ENCODE results near the gene COL18A1.

COL18A1 gene

GRCh38 chr21:45445369-45445768 lies 40.4 kb downstream of the COL18A1 start:
- Histone ChIP-seq H3K4me1 (ENCODE audit: insufficient read depth, low read length) (no peaks in the 10 kb centered on the region), H3K9ac (ENCODE audit: low read depth, low read length) (no peak overlapping the region), H3K36me3 (ENCODE audit: insufficient read depth, low read length) (no peaks in the 10 kb centered on the region; the same call in 1 of the 2 replicates), H3K9me3 (ENCODE audit: control insufficient read depth, insufficient read depth, low read length) (0 out of 2 replicates have a peak, but pooled peaks cover 4% of the 10 kb centered on the region)

GRCh38 chr21:45447821-45448220 lies 42.9 kb downstream of the COL18A1 start:
- no peak overlapping the region for H3K9ac ChIP-seq (ENCODE audit: low read depth, low read length)
- 0 out of 2 replicates have a peak, but pooled peaks cover 4% of the 10 kb centered on the region for H3K9me3 ChIP-seq (ENCODE audit: control insufficient read depth, insufficient read depth, low read length)
- no peaks in the 10 kb centered on the region for H3K4me1 ChIP-seq (ENCODE audit: insufficient read depth, low read length)
- H3K36me3 ChIP-seq (ENCODE audit: insufficient read depth, low read length) = no peaks in the 10 kb centered on the region

GRCh38 chr21:45448283-45448809 lies 43.4 kb downstream of the COL18A1 start:
- no peak overlapping the region for H3K9ac ChIP-seq (ENCODE audit: low read depth, low read length)

GRCh38 chr21:45448810-45449657 lies 44.1 kb downstream of the COL18A1 start:
- Histone ChIP-seq H3K4me1 (ENCODE audit: insufficient read depth, low read length) (no peaks in the 10 kb centered on the region), H3K9ac (ENCODE audit: low read depth, low read length) (no peak overlapping the region), H3K36me3 (ENCODE audit: insufficient read depth, low read length) (no peaks in the 10 kb centered on the region; the same call in 1 of the 2 replicates), H3K9me3 (ENCODE audit: control insufficient read depth, insufficient read depth, low read length) (0 out of 2 replicates have a peak, but pooled peaks cover 4% of the 10 kb centered on the region)

More at GRCh38 chr21:45448283-45448809, 43.4 kb downstream of the COL18A1 start:
- Histone ChIP-seq H3K36me3 (ENCODE audit: insufficient read depth, low read length) (no peaks in the 10 kb centered on the region), H3K9me3 (ENCODE audit: control insufficient read depth, insufficient read depth, low read length) (0 out of 2 replicates have a peak, but pooled peaks cover 4% of the 10 kb centered on the region), H3K4me1 (ENCODE audit: insufficient read depth, low read length) (no peaks in the 10 kb centered on the region)

- Histone ChIP-seq H3K36me3 (ENCODE audit: insufficient read depth, low read length) (no peaks in the 10 kb centered on the region; the same call in 1 of the 2 replicates), H3K9me3 (ENCODE audit: control insufficient read depth, insufficient read depth, low read length) (0 out of 2 replicates have a peak, but pooled peaks cover 4% of the 10 kb centered on the region), H3K4me1 (ENCODE audit: insufficient read depth, low read length) (no peaks in the 10 kb centered on the region), H3K9ac (ENCODE audit: low read depth, low read length) (no peak overlapping the region)
Measured at GRCh38 chr21:45449658-45450422, 44.9 kb downstream of the COL18A1 start.

GRCh38 chr21:45450423-45451090 lies 45.6 kb downstream of the COL18A1 start:
- Histone ChIP-seq H3K9ac (ENCODE audit: low read depth, low read length) (no peak overlapping the region), H3K9me3 (ENCODE audit: control insufficient read depth, insufficient read depth, low read length) (0 out of 2 replicates have a peak, but pooled peaks cover 4% of the 10 kb centered on the region), H3K36me3 (ENCODE audit: insufficient read depth, low read length) (no peaks in the 10 kb centered on the region; the same call in 1 of the 2 replicates), H3K4me1 (ENCODE audit: insufficient read depth, low read length) (no peaks in the 10 kb centered on the region)

- Histone ChIP-seq H3K36me3 (ENCODE audit: insufficient read depth, low read length) (no peaks in the 10 kb centered on the region; the same call in 1 of the 2 replicates), H3K9ac (ENCODE audit: low read depth, low read length) (no peak overlapping the region), H3K9me3 (ENCODE audit: control insufficient read depth, insufficient read depth, low read length) (0 out of 2 replicates have a peak, but pooled peaks cover under 1% of the 10 kb centered on the region), H3K4me1 (ENCODE audit: insufficient read depth, low read length) (no peaks in the 10 kb centered on the region)
Measured at GRCh38 chr21:45451091-45451740, 46.3 kb downstream of the COL18A1 start.

GRCh38 chr21:45451771-45452182 lies 46.8 kb downstream of the COL18A1 start:
- no peaks in the 10 kb centered on the region for H3K4me1 ChIP-seq (ENCODE audit: insufficient read depth, low read length)
- no peaks in the 10 kb centered on the region; the same call in 1 of the 2 replicates for H3K36me3 ChIP-seq (ENCODE audit: insufficient read depth, low read length)
- H3K9me3 ChIP-seq (ENCODE audit: control insufficient read depth, insufficient read depth, low read length) = no peaks in the 10 kb centered on the region

GRCh38 chr21:45452696-45453307 lies 47.8 kb downstream of the COL18A1 start:
- Histone ChIP-seq H3K9ac (ENCODE audit: low read depth, low read length) (no peak overlapping the region), H3K4me1 (ENCODE audit: insufficient read depth, low read length) (no peaks in the 10 kb centered on the region), H3K36me3 (ENCODE audit: insufficient read depth, low read length) (no peaks in the 10 kb centered on the region; the same call in 1 of the 2 replicates), H3K9me3 (ENCODE audit: control insufficient read depth, insufficient read depth, low read length) (no peaks in the 10 kb centered on the region)

More at GRCh38 chr21:45451771-45452182, 46.8 kb downstream of the COL18A1 start:
- no peak overlapping the region for H3K9ac ChIP-seq (ENCODE audit: low read depth, low read length)

GRCh38 chr21:45453308-45453950 lies 48.5 kb downstream of the COL18A1 start:
- no peaks in the 10 kb centered on the region; the same call in 1 of the 2 replicates for H3K36me3 ChIP-seq (ENCODE audit: insufficient read depth, low read length)
- no peaks in the 10 kb centered on the region for H3K9me3 ChIP-seq (ENCODE audit: control insufficient read depth, insufficient read depth, low read length)
- no peak overlapping the region for H3K9ac ChIP-seq (ENCODE audit: low read depth, low read length)
- H3K4me1 ChIP-seq (ENCODE audit: insufficient read depth, low read length) = no peaks in the 10 kb centered on the region

- no peaks in the 10 kb centered on the region for H3K9me3 ChIP-seq (ENCODE audit: control insufficient read depth, insufficient read depth, low read length)
- no peaks in the 10 kb centered on the region for H3K4me1 ChIP-seq (ENCODE audit: insufficient read depth, low read length)
- no peak overlapping the region for H3K9ac ChIP-seq (ENCODE audit: low read depth, low read length)
- H3K36me3 ChIP-seq (ENCODE audit: insufficient read depth, low read length) = no peaks in the 10 kb centered on the region; the same call in 1 of the 2 replicates
Measured at GRCh38 chr21:45454060-45454925, 49.3 kb downstream of the COL18A1 start.
